Adrenal gland (tissue), 5 donors: Measurements from ENCODE around the gene KCNG4.

ENCODE experiments used
- POLR2A ChIP-seq, 2 donors: fragments of 450-650 bp; IDR thresholded peaks; one replicate each; pipeline ENCODE4 v1.6.1; 2017; ENCODE audit warnings: antibody characterized with exemption in 2 of 2, mild to moderate bottlenecking in 2 of 2, moderate library complexity in 1 of 2
- TF ChIP-seq, protein P1 (sequence below), 6 experiments: fragments of 450-650 bp in 4 of 6; fragments of 200-600 bp in 2 of 6; sonication (generic) in 1 of 6; IDR thresholded peaks; 1 replicate in 5 of 6; 2 replicates in 1 of 6; pipeline versions ENCODE4 v1.5.1 to v1.8.0; 2016 to 2021; ENCODE audit warnings: antibody characterized with exemption in 6 of 6, mild to moderate bottlenecking in 2 of 6, moderate library complexity in 1 of 6
- donor health status: DM: no; HTN: no; CAD: no.

DNA sequence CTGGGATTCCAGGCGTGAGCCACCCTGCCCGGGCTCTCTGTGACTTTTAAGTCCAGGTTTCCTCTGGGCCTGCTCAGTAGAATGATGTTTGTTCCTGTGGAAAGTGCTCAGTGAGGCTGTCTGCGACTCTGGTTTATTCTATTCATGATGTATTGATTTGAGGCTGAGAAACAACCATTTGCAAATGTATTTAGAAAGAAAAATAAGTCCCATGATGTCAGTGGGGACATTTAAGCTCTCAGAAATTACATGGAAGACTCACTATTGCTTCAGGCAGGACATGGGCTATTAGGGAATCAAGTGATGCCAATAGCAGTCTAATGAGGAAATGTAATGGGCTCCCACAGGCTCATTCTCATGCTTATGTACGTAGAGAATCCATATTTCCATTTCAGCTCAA is 22.2 kb upstream of the KCNG4 start:
- TF ChIP-seq, protein P1, sequence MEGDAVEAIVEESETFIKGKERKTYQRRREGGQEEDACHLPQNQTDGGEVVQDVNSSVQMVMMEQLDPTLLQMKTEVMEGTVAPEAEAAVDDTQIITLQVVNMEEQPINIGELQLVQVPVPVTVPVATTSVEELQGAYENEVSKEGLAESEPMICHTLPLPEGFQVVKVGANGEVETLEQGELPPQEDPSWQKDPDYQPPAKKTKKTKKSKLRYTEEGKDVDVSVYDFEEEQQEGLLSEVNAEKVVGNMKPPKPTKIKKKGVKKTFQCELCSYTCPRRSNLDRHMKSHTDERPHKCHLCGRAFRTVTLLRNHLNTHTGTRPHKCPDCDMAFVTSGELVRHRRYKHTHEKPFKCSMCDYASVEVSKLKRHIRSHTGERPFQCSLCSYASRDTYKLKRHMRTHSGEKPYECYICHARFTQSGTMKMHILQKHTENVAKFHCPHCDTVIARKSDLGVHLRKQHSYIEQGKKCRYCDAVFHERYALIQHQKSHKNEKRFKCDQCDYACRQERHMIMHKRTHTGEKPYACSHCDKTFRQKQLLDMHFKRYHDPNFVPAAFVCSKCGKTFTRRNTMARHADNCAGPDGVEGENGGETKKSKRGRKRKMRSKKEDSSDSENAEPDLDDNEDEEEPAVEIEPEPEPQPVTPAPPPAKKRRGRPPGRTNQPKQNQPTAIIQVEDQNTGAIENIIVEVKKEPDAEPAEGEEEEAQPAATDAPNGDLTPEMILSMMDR (IDR thresholded peaks at IDR 0.05): no peak
- no peak for TF ChIP-seq POLR2A (IDR thresholded peaks at IDR 0.05)
